Activated CD4-positive, alpha-beta memory T cell treated with anti-CD3 and anti-CD28 coated beads for 36 hours (primary cell): ENCODE measurements around the gene DOCK2. TPM values are rescaled to one million over a fixed set of nuclear protein-coding genes. Genes with fewer than 3 reads are reported as not detected.
"Not testable (repeated sequence)": the region's sequence is repeated elsewhere in the genome, so short reads cannot be mapped to it uniquely, and the experiment has no call there.

Experiments used
- CTCF ChIA-PET: fragments of 350-600 bp; sonication (Branson Sonifier 250); formaldehyde crosslinking; loops from one replicate; lab custom pipeline; 2021; ENCODE audit warnings: antibody characterized with exemption, inconsistent platforms; lab: Charles Lee
- POLR2A ChIA-PET: fragments of 350-600 bp; sonication (Branson Sonifier 250); formaldehyde crosslinking; loops from one replicate; lab custom pipeline; 2021; ENCODE audit warnings: antibody characterized with exemption; lab: Charles Lee
- DNase-seq: peaks from one replicate; pipeline ENCODE4 v3.0.0-alpha.2; 2020
- H3K27ac Mint-ChIP-seq: one replicate; pipeline ENCODE4 v1.8.0; 2021; ENCODE audit warnings: mixed read lengths
- H3K27me3 Mint-ChIP-seq: one replicate; pipeline ENCODE4 v1.8.0; 2021; ENCODE audit warnings: mixed read lengths
- H3K36me3 Mint-ChIP-seq: one replicate; pipeline ENCODE4 v1.8.0; 2021; ENCODE audit warnings: mixed read lengths
- H3K4me1 Mint-ChIP-seq: one replicate; pipeline ENCODE4 v1.8.0; 2021; ENCODE audit warnings: low read depth, mixed read lengths
- H3K4me3 Mint-ChIP-seq: one replicate; pipeline ENCODE4 v1.8.0; 2021; ENCODE audit warnings: mild to moderate bottlenecking, mixed read lengths
- H3K9me3 Mint-ChIP-seq: one replicate; pipeline ENCODE4 v1.8.0; 2021; ENCODE audit warnings: mixed read lengths
- intact Hi-C: fragments of 100-400 bp; cut with micrococcal nuclease; formaldehyde crosslinking; loops from one replicate; pipeline ENCODE4 v1.15.1; 2023
- total RNA-seq, 2 experiments: library from RNA; stranded (reverse); gene quantifications; one replicate each; pipeline ENCODE4 v1.2.3, GENCODE V29; 2021

The DOCK2 gene
- total RNA-seq, 2 experiments from 2014 or later = 191 to 205 TPM

DNA sequence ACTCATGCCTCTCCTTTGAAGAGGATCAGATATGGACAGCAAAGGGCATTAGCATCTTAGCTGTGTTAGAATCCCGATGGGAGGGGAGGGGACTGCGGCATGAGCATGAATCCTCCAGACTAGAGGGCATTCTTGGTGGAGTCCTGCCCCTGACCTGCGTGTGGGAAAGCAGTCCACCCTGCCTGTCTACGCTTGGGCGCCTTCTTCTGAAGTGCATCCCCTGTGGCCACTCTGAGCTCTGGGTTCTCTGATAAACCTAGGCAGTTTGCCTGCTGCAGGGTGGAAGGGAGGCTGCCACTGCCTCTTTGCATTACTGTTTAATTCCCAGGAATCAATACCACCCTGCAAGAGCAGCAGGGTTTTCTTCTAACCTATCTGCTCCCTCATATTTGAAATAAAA lies 173.9 kb downstream of the DOCK2 start:
- no peak overlapping the region for H3K27ac Mint-ChIP-seq
- H3K4me3 Mint-ChIP-seq = no peak overlapping the region
- ChIA-PET CTCF (no interaction called here), POLR2A (no interaction called here)
- H3K36me3 Mint-ChIP-seq = peaks cover 47% of the 10 kb centered on the region
- no peaks in the 10 kb centered on the region for H3K27me3 Mint-ChIP-seq
- no peaks in the 10 kb centered on the region for H3K9me3 Mint-ChIP-seq
- DNase-seq = no peak
- peaks cover 11% of the 10 kb centered on the region for H3K4me1 Mint-ChIP-seq
- intact Hi-C loops = no loop called here

DNA sequence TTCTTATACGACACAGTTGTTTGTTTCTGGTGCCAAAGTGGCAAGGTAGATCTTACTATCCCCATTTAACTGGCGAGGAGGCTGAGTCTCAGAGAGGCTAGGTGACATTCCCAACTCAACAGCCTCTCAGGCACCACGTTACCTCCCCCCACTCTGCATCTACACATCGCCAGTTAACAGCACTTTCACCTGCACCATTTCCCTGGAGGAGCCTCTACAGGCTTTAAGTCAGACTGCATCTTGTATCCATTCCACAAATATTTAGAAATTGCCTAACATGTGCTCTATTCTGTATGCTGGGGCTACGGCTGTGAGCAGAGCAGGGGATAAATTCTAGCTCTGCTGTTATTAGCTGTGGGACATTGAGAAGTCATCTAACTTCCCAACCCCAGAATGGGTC lies 174.6 kb downstream of the DOCK2 start:
- Mint-ChIP-seq H3K27ac (no peak overlapping the region), H3K27me3 (no peaks in the 10 kb centered on the region), H3K4me1 (peaks cover 8% of the 10 kb centered on the region), H3K36me3 (peaks cover 48% of the 10 kb centered on the region), H3K4me3 (no peak overlapping the region), H3K9me3 (no peaks in the 10 kb centered on the region)
- intact Hi-C loops = no loop called here
- CTCF ChIA-PET = no interaction called here
- DNase-seq = no peak
- POLR2A ChIA-PET = no interaction called here

DNA sequence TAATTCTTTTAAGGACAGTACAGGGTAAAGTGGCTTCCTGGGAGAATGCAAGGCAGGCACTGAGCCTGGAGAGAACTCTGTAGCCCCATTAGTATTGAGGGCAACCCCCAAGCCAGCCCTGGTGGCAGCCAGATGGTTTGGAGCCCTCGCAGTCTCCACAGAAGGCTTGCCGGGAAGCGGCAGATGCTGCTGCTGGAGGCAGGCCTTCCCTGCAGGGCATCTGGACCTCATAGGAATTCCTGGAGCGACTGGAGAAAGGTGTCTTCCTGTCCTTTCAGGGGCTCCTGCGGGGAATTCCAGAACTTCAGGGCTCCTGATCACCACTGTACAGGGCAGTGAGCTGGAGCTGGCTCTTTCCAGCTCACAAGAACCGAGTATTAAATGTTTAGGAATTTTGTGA lies 175.7 kb downstream of the DOCK2 start:
- no peak overlapping the region for H3K27ac Mint-ChIP-seq
- H3K4me3 Mint-ChIP-seq = no peak overlapping the region
- peaks cover 5% of the 10 kb centered on the region for H3K4me1 Mint-ChIP-seq
- ChIA-PET POLR2A (no interaction called here), CTCF (no interaction called here)
- H3K9me3 Mint-ChIP-seq = no peaks in the 10 kb centered on the region
- H3K36me3 Mint-ChIP-seq = peaks cover 56% of the 10 kb centered on the region
- DNase-seq = no peak
- intact Hi-C loops = no loop called here
- H3K27me3 Mint-ChIP-seq = no peaks in the 10 kb centered on the region

DNA sequence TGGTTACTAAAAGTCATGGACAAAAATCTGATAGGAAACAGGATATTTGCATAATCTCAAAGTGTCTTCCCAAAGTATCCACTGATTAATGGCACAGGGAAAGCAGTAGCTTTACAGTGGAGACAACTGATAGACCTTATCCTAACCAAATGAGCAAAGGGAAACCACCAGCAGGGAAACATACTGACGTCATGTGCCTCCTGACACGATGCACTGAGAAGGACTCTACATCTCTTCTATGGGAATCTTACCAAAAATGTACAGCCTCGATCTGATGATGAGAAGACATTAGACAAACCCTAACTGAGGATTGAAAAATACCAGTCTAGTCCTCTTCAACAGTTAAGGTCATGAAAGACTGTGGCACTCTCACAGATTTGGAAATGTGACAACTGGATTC lies 177.0 kb downstream of the DOCK2 start:
- POLR2A ChIA-PET = no interaction called here
- intact Hi-C loops = no loop called here

DNA sequence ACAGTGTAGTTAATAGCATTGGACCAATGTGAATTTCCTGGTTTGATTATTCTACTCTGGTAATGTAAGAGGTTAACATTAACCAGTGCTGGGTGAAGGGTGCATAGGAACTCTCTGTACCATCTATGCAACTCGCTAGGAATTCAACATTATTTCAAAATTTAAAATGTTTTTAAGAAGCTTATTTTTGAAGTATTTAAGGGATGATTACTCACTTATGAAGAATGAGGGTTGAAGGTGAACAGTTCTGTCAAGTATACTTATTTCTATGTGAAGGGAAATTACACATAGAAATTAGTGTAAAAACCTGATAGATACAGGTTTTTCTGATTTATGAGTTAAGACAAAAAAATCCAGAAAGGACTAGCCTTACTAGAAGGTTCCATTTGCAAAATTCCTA lies 177.4 kb downstream of the DOCK2 start:
- no peak for DNase-seq
- POLR2A ChIA-PET = no interaction called here
- Mint-ChIP-seq H3K4me3 (no peak overlapping the region), H3K27me3 (no peaks in the 10 kb centered on the region), H3K27ac (no peak overlapping the region), H3K4me1 (peaks cover 1% of the 10 kb centered on the region), H3K9me3 (no peaks in the 10 kb centered on the region), H3K36me3 (peaks cover 63% of the 10 kb centered on the region)
- CTCF ChIA-PET = no interaction called here
- intact Hi-C loops = no loop called here

More for the DNA sequence above, 177.0 kb downstream of the DOCK2 start:
- Mint-ChIP-seq H3K27me3 (no peaks in the 10 kb centered on the region), H3K36me3 (peaks cover 63% of the 10 kb centered on the region), H3K9me3 (no peaks in the 10 kb centered on the region), H3K27ac (no peak overlapping the region), H3K4me3 (no peak overlapping the region), H3K4me1 (peaks cover 3% of the 10 kb centered on the region)
- CTCF ChIA-PET = no interaction called here
- DNase-seq = no peak

DNA sequence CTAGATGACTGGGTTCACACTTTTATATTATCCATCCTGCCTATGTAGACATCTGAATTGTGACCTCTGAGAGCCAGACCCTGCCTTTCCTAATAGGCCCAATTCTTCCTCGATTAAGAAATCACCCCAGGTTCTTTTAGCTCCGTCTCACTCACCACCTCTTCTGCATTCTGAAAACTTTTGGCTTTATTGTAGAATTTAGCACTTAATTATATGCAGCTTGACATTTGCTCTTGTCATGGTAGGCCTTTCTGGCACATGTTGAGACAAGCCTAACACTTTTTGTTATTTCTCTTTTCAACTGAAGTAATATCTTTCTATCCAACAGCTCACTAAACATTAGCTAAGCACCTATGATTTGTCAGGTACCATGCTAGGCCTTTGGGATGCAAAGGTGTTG lies 180.0 kb downstream of the DOCK2 start:
- no peak overlapping the region for H3K4me3 Mint-ChIP-seq
- no peak for DNase-seq
- peaks cover 56% of the 10 kb centered on the region for H3K36me3 Mint-ChIP-seq
- CTCF ChIA-PET = interaction anchor here (0.8 kb wide), 1 partner anchor 11 kb away, joined by 3 read pairs; no protein-coding TSS in a partner anchor
- H3K9me3 Mint-ChIP-seq = no peaks in the 10 kb centered on the region
- POLR2A ChIA-PET = no interaction called here
- intact Hi-C loops = no loop called here
- no peaks in the 10 kb centered on the region for H3K27me3 Mint-ChIP-seq
- H3K4me1 Mint-ChIP-seq = no peaks in the 10 kb centered on the region
- H3K27ac Mint-ChIP-seq = no peak overlapping the region

DNA sequence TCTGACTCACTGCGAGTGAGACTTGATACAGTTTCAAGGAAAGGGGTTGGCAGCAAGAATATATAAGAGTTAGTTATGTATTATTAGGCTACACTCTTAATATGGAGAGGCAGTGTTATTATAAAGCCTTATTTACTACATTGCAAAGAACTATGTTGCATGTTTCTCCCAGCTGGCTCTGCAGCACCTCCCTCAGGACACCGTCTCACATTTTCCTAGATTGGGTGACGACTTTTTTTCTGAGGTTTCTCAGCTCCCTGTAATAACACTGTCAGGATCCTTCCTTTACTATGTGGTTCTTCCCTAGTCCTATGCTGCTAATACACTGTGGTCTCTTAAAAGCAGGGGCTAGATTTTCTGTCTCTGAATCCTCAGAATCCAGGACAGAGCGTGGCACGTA lies 189.5 kb downstream of the DOCK2 start:
- Mint-ChIP-seq H3K36me3 (peaks cover 24% of the 10 kb centered on the region), H3K9me3 (no peaks in the 10 kb centered on the region), H3K27me3 (no peaks in the 10 kb centered on the region), H3K27ac (no peak overlapping the region), H3K4me1 (peaks cover 14% of the 10 kb centered on the region), H3K4me3 (no peak overlapping the region)
- intact Hi-C loops = no loop called here
- no peak for DNase-seq
- POLR2A ChIA-PET = no interaction called here
- CTCF ChIA-PET = interaction anchor here (1.5 kb wide), 1 partner anchor 104 kb away, joined by 3 read pairs; no protein-coding TSS in a partner anchor

DNA sequence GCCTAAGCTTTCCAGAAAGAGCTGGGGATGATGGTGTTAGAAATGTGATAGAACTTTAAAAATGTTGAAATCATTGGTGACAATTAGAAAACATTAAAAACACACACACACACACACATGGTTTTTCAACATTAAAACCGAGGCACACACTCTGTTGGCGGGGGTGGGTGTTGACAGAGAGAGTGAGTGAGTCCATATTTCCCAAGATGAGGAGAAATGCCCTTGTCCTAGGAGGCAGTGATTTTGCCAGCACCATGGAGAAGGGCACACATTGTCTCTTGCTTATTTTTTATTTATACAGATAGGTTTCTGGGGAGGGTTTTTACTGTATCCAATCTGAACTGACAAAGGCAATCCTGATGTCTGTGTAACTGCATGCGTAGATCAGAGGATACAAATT lies 190.7 kb downstream of the DOCK2 start:
- Mint-ChIP-seq H3K36me3 (peaks cover 28% of the 10 kb centered on the region), H3K9me3 (no peaks in the 10 kb centered on the region), H3K4me3 (no peak overlapping the region), H3K27me3 (no peaks in the 10 kb centered on the region), H3K4me1 (peaks cover 24% of the 10 kb centered on the region), H3K27ac (no peak overlapping the region)
- ChIA-PET POLR2A (no interaction called here), CTCF (no interaction called here)
- intact Hi-C loops = no loop called here
- no peak for DNase-seq

DNA sequence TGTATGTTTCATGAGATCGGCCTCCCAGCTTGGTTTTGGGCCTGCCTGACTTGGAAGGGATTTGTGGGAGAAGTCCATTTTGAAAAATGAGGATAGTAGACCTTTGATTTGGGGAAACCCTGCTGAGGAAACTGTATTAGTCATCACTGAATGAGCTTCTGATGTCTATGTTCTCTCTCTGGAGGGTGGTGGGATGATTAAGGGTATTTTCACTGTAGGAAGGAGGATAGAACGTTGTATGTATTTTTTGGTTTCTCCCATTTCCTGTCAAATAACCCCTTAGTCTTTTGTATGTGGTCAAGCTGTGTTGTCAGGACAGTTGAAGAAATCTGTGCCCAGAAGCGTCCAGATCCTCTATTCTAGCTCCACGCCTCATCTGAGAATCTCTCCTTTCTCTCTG lies 191.3 kb downstream of the DOCK2 start:
- ChIA-PET POLR2A (no interaction called here), CTCF (no interaction called here)
- H3K27me3 Mint-ChIP-seq = no peaks in the 10 kb centered on the region
- DNase-seq = no peak
- peaks cover 28% of the 10 kb centered on the region for H3K4me1 Mint-ChIP-seq
- no peak overlapping the region for H3K27ac Mint-ChIP-seq
- H3K36me3 Mint-ChIP-seq = peaks cover 22% of the 10 kb centered on the region
- H3K9me3 Mint-ChIP-seq = no peaks in the 10 kb centered on the region
- intact Hi-C loops = no loop called here
- no peak overlapping the region for H3K4me3 Mint-ChIP-seq

DNA sequence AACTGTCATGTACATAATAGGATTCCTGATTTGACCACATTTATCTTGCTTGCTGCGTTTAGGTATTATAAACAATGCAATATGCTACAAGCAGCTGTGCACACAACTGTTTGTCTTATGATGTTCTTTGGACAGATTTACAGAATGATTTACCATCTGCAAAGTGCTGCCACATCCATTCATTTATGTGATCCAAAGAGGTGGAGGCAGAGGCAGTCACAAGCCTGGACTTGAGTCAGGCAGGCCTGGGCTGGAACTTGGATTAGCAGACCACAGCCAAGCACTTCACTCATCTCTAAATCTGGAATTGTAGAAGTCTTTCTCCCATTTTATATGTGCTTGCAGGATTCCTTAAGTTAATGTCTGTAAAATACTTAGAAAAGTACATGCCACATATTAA lies 194.3 kb downstream of the DOCK2 start:
- no peak overlapping the region for H3K27ac Mint-ChIP-seq
- peaks cover 37% of the 10 kb centered on the region for H3K4me1 Mint-ChIP-seq
- no peaks in the 10 kb centered on the region for H3K9me3 Mint-ChIP-seq
- CTCF ChIA-PET = no interaction called here
- H3K27me3 Mint-ChIP-seq = no peaks in the 10 kb centered on the region
- peaks cover 15% of the 10 kb centered on the region for H3K36me3 Mint-ChIP-seq
- POLR2A ChIA-PET = no interaction called here
- intact Hi-C loops = no loop called here
- no peak overlapping the region for H3K4me3 Mint-ChIP-seq
- no peak for DNase-seq

DNA sequence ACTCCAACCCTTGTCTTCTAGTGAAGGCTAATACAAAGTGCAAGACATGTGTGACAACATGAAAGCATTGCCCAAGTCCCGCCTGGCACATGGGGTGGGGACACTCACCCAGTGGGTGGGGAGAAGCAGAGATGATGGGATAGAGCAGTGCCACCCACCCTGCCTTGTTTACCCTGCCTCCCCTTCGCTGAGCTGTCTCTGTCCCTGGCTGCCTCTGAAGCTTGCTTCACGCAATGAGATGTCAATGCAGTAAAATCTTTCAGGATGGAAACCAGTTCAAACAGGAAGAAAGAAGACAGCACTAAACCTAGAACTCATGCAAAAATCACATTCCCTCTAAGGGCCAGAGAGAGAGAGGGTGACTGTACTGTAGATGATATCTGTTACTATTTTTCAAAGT lies 195.2 kb downstream of the DOCK2 start:
- Mint-ChIP-seq H3K4me1 (peaks cover 37% of the 10 kb centered on the region), H3K27ac (peak overlapping the region; percentile 25), H3K36me3 (peaks cover 11% of the 10 kb centered on the region), H3K27me3 (no peaks in the 10 kb centered on the region), H3K4me3 (no peak overlapping the region), H3K9me3 (no peaks in the 10 kb centered on the region)
- DNase-seq = no peak
- intact Hi-C loops = no loop called here
- CTCF ChIA-PET = interaction anchor here (0.6 kb wide), 1 partner anchor 525 kb away, joined by 3 read pairs; no protein-coding TSS in a partner anchor
- POLR2A ChIA-PET = interaction anchor here (1.2 kb wide), 1 partner anchor 27 kb away, joined by 3 read pairs; no protein-coding TSS in a partner anchor

DNA sequence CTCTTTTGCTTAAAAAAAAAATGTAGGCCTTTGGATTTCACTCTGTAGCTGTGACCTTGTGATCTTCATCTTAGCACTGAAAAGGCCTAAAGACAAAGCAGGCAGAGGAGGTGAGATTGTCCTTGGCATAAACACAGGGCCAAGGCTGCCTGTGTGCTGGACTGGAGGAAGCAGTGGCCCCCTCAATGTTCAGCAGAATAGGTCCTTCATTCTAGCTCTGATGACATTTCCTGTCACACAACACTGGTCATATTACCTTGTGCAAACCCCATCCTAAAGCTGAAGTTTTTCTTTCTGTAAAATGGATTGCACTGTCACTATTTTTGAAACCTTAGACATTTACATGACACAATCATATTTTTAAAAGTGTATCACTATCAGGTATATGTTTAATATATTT lies 195.8 kb downstream of the DOCK2 start:
- intact Hi-C loops = no loop called here
- no peak for DNase-seq
- POLR2A ChIA-PET = interaction anchor here (1.2 kb wide), 1 partner anchor 27 kb away, joined by 3 read pairs; no protein-coding TSS in a partner anchor
- no peaks in the 10 kb centered on the region for H3K27me3 Mint-ChIP-seq
- no peak overlapping the region for H3K27ac Mint-ChIP-seq
- CTCF ChIA-PET = no interaction called here
- H3K4me1 Mint-ChIP-seq = peaks cover 36% of the 10 kb centered on the region
- H3K36me3 Mint-ChIP-seq = peaks cover 14% of the 10 kb centered on the region
- no peaks in the 10 kb centered on the region for H3K9me3 Mint-ChIP-seq
- H3K4me3 Mint-ChIP-seq = no peak overlapping the region

DNA sequence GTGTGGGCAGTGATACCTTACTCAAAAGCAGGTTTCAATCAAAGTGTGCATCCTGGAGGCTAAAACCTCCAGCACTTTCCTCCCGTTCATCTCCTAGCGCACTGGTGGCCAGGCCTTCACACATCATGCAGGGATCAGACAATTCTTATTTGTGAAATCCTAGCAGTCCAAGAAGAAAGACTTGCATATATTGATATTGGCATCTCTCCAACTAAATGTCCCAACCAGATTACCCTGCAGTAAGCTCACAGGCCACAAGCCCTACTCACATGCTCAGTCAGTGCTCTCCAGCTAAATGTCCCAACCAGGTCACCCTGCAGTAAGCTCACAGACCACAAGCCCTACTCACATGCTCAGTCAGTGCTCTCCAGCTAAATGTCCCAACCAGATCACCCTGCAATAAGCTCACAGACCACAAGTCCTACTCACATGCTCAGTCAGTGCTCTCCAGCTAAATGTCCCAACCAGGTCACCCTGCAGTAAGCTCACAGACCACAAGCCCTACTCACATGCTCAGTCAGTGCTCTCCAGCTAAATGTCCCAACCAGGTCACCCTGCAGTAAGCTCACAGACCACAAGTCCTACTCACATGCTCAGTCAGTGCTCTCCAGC lies 196.7 kb downstream of the DOCK2 start:
- H3K27ac Mint-ChIP-seq, H3K4me3 Mint-ChIP-seq, CTCF ChIA-PET, intact Hi-C loops, H3K27me3 Mint-ChIP-seq, POLR2A ChIA-PET, H3K9me3 Mint-ChIP-seq: not testable (repeated sequence)
- peaks cover 19% of the 10 kb centered on the region for H3K36me3 Mint-ChIP-seq
- peak; percentile 26 for DNase-seq
- peaks cover 35% of the 10 kb centered on the region for H3K4me1 Mint-ChIP-seq
